Measurements from ENCODE around the gene SESN3. TPM values are rescaled to one million over a fixed set of nuclear protein-coding genes. Genes with fewer than 3 reads are reported as not detected.

The SESN3 gene
- total RNA-seq, 1 experiment from 2014 or later: 28.2 TPM

GRCh38 chr11:95115597-95115996 is 115.4 kb downstream of the SESN3 start:
- peaks cover 12% of the 10 kb centered on the region for H3K4me1 Mint-ChIP-seq (ENCODE audit: low read depth, unreplicated experiment)
- no TSS peak for BruUV-seq (replicated peaks)
- POLR2A ChIA-PET: no interaction called here

More at GRCh38 chr11:95115597-95115996, 115.4 kb downstream of the SESN3 start:
- H3K4me3 Mint-ChIP-seq (ENCODE audit: unreplicated experiment): no peak overlapping the region
- no peak overlapping the region for H3K27ac Mint-ChIP-seq (ENCODE audit: unreplicated experiment)
- Histone ChIP-seq H3K4me1 (0 out of 2 replicates have a peak, but pooled peaks cover 8% of the 10 kb centered on the region), H3K4me3 (ENCODE audit: low read depth, low read length) (no peak overlapping the region), H3K27me3 (replicated peaks; ENCODE audit: control insufficient read depth, insufficient read depth, low read length) (no peaks in the 10 kb centered on the region), H3K9me3 (no peaks in the 10 kb centered on the region), H3K36me3 (ENCODE audit: control insufficient read depth, insufficient read depth, low read length) (no peaks in the 10 kb centered on the region)
- intact Hi-C loops (cut with micrococcal nuclease; ENCODE audit: unreplicated experiment): no loop called here
- peaks cover 17% of the 10 kb centered on the region for H3K9me3 Mint-ChIP-seq (ENCODE audit: unreplicated experiment)
- H3K36me3 Mint-ChIP-seq (ENCODE audit: insufficient read depth, unreplicated experiment): no peaks in the 10 kb centered on the region
- DNase-seq: no peak
- TF ChIP-seq CTCF (IDR thresholded peaks at IDR 0.05; ENCODE audit: insufficient read depth in 1 of 2, low read depth in 1 of 2, low read length in 1 of 2, severe bottlenecking in 1 of 2, unreplicated experiment in 1 of 2): no peak
- H3K27me3 Mint-ChIP-seq (ENCODE audit: insufficient read depth, unreplicated experiment): no peaks in the 10 kb centered on the region
- CTCF ChIA-PET: no interaction called here

Other genes with a start within 250 kb of the SESN3 start
- gene KDM4E, start 205.9 kb downstream of the SESN3 start, total RNA-seq (2022): not detected in 2 replicates
- gene KDM4F, start 181.8 kb downstream of the SESN3 start, total RNA-seq (2022): not detected in 2 replicates
- gene SRSF8, start 164.3 kb downstream of the SESN3 start, total RNA-seq (2022): 44.5 and 52.4 TPM in 2 replicates
- gene ENDOD1, start 141.4 kb downstream of the SESN3 start, total RNA-seq (2022): 22.7 and 23.0 TPM in 2 replicates